ENCODE measurements around the gene INSYN2B.

The INSYN2B gene

DNA sequence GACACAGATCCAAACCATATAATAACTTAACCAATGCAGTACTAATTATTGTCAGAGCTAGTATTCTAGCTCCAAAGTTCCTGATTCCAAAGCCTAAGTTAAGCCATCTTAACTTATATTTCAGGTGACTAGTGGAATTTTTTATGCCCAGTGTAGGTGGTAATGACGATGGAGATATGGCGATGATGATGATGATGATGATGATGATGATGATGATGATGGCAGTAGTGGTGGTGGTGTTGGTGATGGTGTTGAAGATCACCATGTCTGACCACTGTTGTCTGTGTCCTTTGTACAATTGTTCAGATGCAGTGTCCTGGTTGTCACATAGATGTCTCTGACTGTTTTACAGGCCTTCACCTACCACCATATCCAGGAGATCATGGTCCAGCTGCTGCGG, 139.9 kb downstream of the INSYN2B start:
- DNase-seq, result no peak

- no peak for DNase-seq
These were observed 141.6 kb downstream of the INSYN2B start for GRCh38 chr5:169838688-169839087.

DNA sequence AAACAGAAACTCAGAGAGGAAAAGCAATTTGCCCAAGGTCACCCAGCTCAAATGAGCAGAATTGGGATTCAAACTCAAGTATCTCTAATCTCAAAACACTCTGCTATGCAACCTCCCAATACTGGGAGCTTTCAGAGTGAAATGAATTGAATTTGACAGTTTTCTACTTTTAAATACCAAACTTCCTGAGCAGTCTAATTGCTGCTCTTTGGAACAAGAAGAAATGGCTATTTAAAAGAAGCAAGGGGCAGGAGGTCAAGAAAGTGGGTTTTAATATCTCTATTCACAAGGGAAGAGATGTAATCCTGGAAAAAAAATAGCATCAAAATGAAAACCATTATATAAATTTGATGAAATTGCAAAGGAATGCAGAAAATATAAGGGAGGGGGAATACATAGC, 142.6 kb downstream of the INSYN2B start:
- DNase-seq, result no peak

DNA sequence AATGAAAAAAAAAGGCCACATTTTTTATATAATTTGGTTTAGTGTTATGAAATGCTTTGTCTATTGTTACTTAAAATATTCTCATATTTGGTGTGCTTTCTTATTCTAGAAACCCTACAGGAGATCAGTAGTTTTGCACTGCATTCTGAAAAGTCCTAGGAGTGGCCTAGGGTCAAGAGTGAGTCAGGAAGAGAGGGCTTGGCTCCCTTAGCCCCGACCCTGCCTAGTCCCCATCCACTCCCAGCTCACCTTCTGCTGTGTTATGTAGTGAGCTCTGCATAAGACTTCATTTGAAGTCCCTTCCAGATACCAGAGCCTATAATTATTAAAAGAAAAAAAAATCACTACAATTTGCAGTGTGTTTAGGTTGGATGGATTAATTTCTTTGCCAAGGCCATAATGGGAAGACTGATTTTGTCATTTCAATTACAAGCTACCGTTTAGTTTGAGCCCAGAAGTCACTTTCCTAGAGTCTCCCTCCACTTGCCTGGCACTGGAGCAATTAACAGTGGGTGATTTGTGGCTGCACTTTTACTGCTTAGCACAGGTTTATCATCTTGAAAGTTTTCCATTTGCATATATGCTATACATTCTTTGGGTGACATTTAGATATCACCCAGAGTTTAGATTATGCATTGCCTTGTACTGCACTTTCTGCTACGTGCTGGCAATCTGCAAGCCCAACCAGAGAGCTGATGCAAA, 143.3 kb downstream of the INSYN2B start:
- no peak for DNase-seq

DNA sequence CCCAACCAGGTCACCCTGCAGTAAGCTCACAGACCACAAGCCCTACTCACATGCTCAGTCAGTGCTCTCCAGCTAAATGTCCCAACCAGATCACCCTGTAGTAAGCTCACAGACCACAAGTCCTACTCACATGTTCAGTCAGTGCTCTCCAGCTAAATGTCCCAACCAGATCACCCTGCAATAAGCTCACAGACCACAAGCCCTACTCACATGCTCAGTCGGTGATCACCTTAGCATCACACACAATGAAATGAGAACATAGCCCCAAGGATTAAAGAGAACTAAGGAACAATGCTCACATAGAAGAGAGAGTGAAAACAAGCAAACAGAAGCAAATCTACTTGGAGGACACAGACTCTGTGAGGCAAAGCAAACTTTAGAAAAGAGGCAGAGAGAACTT, 145.8 kb downstream of the INSYN2B start:
- peak; percentile 55 for DNase-seq

DNA sequence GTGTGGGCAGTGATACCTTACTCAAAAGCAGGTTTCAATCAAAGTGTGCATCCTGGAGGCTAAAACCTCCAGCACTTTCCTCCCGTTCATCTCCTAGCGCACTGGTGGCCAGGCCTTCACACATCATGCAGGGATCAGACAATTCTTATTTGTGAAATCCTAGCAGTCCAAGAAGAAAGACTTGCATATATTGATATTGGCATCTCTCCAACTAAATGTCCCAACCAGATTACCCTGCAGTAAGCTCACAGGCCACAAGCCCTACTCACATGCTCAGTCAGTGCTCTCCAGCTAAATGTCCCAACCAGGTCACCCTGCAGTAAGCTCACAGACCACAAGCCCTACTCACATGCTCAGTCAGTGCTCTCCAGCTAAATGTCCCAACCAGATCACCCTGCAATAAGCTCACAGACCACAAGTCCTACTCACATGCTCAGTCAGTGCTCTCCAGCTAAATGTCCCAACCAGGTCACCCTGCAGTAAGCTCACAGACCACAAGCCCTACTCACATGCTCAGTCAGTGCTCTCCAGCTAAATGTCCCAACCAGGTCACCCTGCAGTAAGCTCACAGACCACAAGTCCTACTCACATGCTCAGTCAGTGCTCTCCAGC, 146.5 kb downstream of the INSYN2B start:
- peak; percentile 41 for DNase-seq

DNA sequence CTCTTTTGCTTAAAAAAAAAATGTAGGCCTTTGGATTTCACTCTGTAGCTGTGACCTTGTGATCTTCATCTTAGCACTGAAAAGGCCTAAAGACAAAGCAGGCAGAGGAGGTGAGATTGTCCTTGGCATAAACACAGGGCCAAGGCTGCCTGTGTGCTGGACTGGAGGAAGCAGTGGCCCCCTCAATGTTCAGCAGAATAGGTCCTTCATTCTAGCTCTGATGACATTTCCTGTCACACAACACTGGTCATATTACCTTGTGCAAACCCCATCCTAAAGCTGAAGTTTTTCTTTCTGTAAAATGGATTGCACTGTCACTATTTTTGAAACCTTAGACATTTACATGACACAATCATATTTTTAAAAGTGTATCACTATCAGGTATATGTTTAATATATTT, 147.4 kb downstream of the INSYN2B start:
- peak; percentile 19 for DNase-seq

GRCh38 chr5:169832304-169832703, 148.0 kb downstream of the INSYN2B start:
- DNase-seq, result peak; percentile 12

DNA sequence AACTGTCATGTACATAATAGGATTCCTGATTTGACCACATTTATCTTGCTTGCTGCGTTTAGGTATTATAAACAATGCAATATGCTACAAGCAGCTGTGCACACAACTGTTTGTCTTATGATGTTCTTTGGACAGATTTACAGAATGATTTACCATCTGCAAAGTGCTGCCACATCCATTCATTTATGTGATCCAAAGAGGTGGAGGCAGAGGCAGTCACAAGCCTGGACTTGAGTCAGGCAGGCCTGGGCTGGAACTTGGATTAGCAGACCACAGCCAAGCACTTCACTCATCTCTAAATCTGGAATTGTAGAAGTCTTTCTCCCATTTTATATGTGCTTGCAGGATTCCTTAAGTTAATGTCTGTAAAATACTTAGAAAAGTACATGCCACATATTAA, 149.0 kb downstream of the INSYN2B start:
- DNase-seq, result no peak

- peak; percentile 44 for DNase-seq
These were observed 151.9 kb downstream of the INSYN2B start for GRCh38 chr5:169828385-169828784.

DNA sequence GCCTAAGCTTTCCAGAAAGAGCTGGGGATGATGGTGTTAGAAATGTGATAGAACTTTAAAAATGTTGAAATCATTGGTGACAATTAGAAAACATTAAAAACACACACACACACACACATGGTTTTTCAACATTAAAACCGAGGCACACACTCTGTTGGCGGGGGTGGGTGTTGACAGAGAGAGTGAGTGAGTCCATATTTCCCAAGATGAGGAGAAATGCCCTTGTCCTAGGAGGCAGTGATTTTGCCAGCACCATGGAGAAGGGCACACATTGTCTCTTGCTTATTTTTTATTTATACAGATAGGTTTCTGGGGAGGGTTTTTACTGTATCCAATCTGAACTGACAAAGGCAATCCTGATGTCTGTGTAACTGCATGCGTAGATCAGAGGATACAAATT, 152.5 kb downstream of the INSYN2B start:
- no peak for DNase-seq

DNA sequence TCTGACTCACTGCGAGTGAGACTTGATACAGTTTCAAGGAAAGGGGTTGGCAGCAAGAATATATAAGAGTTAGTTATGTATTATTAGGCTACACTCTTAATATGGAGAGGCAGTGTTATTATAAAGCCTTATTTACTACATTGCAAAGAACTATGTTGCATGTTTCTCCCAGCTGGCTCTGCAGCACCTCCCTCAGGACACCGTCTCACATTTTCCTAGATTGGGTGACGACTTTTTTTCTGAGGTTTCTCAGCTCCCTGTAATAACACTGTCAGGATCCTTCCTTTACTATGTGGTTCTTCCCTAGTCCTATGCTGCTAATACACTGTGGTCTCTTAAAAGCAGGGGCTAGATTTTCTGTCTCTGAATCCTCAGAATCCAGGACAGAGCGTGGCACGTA, 153.7 kb downstream of the INSYN2B start:
- no peak for DNase-seq

GRCh38 chr5:169817031-169817430, 163.3 kb downstream of the INSYN2B start:
- no peak for DNase-seq

DNA sequence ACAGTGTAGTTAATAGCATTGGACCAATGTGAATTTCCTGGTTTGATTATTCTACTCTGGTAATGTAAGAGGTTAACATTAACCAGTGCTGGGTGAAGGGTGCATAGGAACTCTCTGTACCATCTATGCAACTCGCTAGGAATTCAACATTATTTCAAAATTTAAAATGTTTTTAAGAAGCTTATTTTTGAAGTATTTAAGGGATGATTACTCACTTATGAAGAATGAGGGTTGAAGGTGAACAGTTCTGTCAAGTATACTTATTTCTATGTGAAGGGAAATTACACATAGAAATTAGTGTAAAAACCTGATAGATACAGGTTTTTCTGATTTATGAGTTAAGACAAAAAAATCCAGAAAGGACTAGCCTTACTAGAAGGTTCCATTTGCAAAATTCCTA, 165.8 kb downstream of the INSYN2B start:
- no peak for DNase-seq
